Gastroesophageal sphincter (tissue), 4 donors: ENCODE results near the gene PRM1. TPM values are rescaled to one million over a fixed set of nuclear protein-coding genes. Genes with fewer than 3 reads are reported as not detected.
A peak's percentile ranks its signal among the peaks of the same experiment; 100 is the strongest.

ENCODE experiments used
- ATAC-seq: fragments of 150-250 bp; one replicate; pipeline ENCODE4 v1.9.1; 2016; ENCODE audit warnings: mild to moderate bottlenecking, moderate library complexity
- H3K27ac ChIP-seq, 4 donors: fragments of 200-600 bp; sonication (generic) in 3 of 4; 1 replicate in 3 of 4; 2 replicates in 1 of 4; pipeline ENCODE4 v1.5.1; 2016 to 2019
- H3K27me3 ChIP-seq: fragments of 200-600 bp; sonication (generic); one replicate; pipeline ENCODE4 v1.5.1; 2019
- H3K36me3 ChIP-seq, 2 donors: fragments of 200-600 bp; sonication (generic); one replicate each; pipeline ENCODE4 v1.5.1; 2019; ENCODE audit warnings: control low read depth in 1 of 2
- H3K4me1 ChIP-seq, 3 donors: fragments of 200-600 bp; sonication (generic); 1 replicate in 2 of 3; 2 replicates in 1 of 3; pipeline ENCODE4 v1.5.1; 2016 to 2019; ENCODE audit warnings: control low read depth in 2 of 3
- H3K4me3 ChIP-seq, 2 donors: fragments of 200-600 bp; sonication (generic); one replicate each; pipeline ENCODE4 v1.5.1; 2019; ENCODE audit warnings: mild to moderate bottlenecking in 1 of 2, moderate library complexity in 1 of 2
- H3K9me3 ChIP-seq, 3 donors: fragments of 200-600 bp; sonication (generic); one replicate each; pipeline ENCODE4 v1.5.1; 2017 to 2019; ENCODE audit warnings: control low read depth in 2 of 3
- EP300 ChIP-seq: sonication (generic); formaldehyde crosslinking; IDR thresholded peaks from one replicate; pipeline ENCODE4 v1.6.1; 2017; ENCODE audit warnings: antibody characterized with exemption, mild to moderate bottlenecking
- POLR2A ChIP-seq, 2 donors: fragments of 450-650 bp; IDR thresholded peaks; one replicate each; pipeline ENCODE4 v1.6.1; 2017; ENCODE audit warnings: antibody characterized with exemption in 2 of 2, mild to moderate bottlenecking in 2 of 2, moderate library complexity in 1 of 2
- POLR2AphosphoS5 ChIP-seq: sonication (generic); formaldehyde crosslinking; IDR thresholded peaks from one replicate; pipeline ENCODE4 v1.6.1; 2017; ENCODE audit warnings: antibody characterized with exemption
- WGBS, 2 donors: methylation state at CpG; one replicate each; pipeline ENCODE4 v1.1.5; 2018; ENCODE audit warnings: low coverage in 1 of 2; 5-methylcytosine and 5-hydroxymethylcytosine counted together
- total RNA-seq, 4 donors: library from RNA; depleted of rRNA; stranded (reverse); fragments of >200 nt; gene quantifications; one replicate each; pipeline ENCODE4 v1.1.0, GENCODE V29; 2016
- TF ChIP-seq, protein P1 (sequence below), 4 experiments: fragments of 200-600 bp in 2 of 4; fragments of 450-650 bp in 2 of 4; sonication (generic) in 1 of 4; IDR thresholded peaks; one replicate each; pipeline ENCODE4 v1.5.1; 2017 to 2019; ENCODE audit warnings: antibody characterized with exemption in 4 of 4, mild to moderate bottlenecking in 2 of 4, moderate library complexity in 2 of 4

Gene PRM1
- total RNA-seq, 4 donors from 2014 or later = not detected

DNA sequence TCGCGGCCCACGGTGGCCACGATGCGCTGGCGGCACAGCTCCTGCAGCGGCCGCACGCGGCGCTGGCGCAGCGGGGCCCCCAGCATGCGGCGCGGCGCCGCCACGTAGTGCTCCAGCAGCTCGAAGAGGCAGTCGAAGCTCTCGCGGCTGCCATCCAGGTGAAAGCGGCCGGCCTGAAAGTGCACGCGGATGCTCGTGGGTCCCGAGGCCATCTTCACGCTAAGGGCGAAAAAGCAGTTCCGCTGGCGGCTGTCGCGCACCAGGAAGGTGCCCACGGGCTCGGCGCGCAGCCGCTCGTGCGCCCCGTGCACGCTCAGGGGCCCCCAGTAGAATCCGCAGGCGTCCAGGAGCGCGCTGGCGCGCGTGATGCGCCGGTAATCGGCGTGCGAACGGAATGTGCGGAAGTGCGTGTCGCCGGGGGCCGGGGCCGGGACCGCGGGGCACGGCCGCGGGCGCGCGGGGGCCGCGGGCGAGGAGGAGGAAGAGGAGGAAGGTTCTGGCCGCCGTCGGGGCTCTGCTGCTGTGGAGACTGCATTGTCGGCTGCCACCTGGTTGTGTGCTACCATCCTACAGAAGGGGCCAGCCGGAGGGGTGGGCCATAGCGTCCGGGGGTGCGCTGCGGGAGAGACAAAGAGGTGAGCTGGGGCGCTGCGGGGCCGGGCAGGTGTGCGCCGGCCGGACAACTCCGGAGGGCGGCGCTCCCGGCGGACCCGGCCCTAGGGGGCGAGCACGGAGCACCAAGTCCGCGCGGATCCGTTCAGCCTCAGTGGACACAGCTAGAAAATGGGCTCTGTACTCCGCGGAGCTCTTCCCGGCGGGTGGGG is 26.0 kb downstream of the PRM1 start:
- Histone ChIP-seq H3K27me3 (no peaks in the 10 kb centered on the region), H3K4me1 (peaks cover 0 to 64% (median 4%) of the 10 kb centered on the region in 3 donors), H3K27ac (peak overlapping the region in 3 of 4 donors; percentile 87 to 97 (median 95)), H3K9me3 (no peaks in the 10 kb centered on the region), H3K36me3 (no peaks in the 10 kb centered on the region), H3K4me3 (peak overlapping the region; percentile 69 to 80)
- ATAC-seq = no peak
- TF ChIP-seq POLR2A (IDR thresholded peaks at IDR 0.05) (no peak), POLR2AphosphoS5 (no peak), EP300 (no peak)
- TF ChIP-seq, protein P1, sequence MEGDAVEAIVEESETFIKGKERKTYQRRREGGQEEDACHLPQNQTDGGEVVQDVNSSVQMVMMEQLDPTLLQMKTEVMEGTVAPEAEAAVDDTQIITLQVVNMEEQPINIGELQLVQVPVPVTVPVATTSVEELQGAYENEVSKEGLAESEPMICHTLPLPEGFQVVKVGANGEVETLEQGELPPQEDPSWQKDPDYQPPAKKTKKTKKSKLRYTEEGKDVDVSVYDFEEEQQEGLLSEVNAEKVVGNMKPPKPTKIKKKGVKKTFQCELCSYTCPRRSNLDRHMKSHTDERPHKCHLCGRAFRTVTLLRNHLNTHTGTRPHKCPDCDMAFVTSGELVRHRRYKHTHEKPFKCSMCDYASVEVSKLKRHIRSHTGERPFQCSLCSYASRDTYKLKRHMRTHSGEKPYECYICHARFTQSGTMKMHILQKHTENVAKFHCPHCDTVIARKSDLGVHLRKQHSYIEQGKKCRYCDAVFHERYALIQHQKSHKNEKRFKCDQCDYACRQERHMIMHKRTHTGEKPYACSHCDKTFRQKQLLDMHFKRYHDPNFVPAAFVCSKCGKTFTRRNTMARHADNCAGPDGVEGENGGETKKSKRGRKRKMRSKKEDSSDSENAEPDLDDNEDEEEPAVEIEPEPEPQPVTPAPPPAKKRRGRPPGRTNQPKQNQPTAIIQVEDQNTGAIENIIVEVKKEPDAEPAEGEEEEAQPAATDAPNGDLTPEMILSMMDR (IDR thresholded peaks at IDR 0.05) = peak in 3 of 4 experiments; percentile 24 to 40 (median 40)
- 9% methylated on average over 4 of the region's 105 CpGs; no CpG with 5 or more reads in 1 of the 2 donors for WGBS, 2 donors

DNA sequence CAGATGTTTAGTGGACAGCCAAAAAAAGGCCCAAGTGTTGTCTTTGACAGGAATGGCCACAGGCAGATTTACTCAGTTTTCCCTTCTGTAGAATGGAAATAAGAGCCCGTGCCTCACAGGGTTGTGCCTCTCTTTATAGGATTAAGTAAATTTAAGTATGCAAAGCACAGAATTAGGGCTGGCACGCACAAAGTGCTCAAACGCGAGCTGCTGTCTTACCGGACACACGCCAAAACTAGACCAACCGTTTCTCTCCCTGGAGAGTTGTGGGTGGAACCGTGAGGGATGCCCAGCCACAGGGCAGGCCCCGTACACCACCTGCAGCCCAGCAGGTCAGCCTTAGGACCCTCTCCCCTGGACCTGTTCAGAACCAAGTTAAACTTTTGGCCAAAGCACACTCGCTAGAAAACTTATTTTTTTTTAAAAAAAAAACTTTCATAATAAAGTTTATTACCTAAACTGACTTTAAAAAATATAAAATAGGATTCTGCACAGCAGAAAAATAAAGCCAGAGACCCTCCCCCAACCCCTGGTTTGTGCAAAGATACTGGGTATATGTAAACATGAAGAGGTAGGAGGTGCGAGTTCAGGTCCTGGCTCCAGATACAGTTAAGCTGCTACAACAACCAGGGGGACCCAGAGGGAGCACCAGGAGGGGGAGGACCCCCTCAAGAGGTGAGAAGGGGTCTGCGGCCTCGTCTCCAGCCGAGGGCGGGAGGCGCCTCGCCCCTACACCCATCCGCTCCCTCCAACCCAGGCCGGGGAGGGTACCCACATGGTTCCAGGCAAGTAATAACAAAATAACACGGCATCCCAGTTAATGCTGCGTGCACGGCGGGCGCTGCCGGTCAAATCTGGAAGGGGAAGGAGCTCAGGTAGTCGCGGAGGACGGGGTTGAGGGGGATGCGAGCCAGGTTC is 26.9 kb downstream of the PRM1 start:
- Histone ChIP-seq H3K27ac (peak overlapping the region in 3 of 4 donors; percentile 87 to 97 (median 95)), H3K27me3 (no peaks in the 10 kb centered on the region), H3K36me3 (no peaks in the 10 kb centered on the region), H3K4me1 (peaks cover 0 to 61% (median 4%) of the 10 kb centered on the region in 3 donors), H3K9me3 (no peaks in the 10 kb centered on the region), H3K4me3 (peak overlapping the region; percentile 69 to 80)
- TF ChIP-seq POLR2AphosphoS5 = no peak
- no peak for TF ChIP-seq POLR2A (IDR thresholded peaks at IDR 0.05)
- TF ChIP-seq EP300 = no peak
- TF ChIP-seq, protein P1 (IDR thresholded peaks at IDR 0.05) = no peak
- WGBS, 2 donors = 32 to 76% methylated on average over 4 to 11 of the region's 29 CpGs
- ATAC-seq = no peak

DNA sequence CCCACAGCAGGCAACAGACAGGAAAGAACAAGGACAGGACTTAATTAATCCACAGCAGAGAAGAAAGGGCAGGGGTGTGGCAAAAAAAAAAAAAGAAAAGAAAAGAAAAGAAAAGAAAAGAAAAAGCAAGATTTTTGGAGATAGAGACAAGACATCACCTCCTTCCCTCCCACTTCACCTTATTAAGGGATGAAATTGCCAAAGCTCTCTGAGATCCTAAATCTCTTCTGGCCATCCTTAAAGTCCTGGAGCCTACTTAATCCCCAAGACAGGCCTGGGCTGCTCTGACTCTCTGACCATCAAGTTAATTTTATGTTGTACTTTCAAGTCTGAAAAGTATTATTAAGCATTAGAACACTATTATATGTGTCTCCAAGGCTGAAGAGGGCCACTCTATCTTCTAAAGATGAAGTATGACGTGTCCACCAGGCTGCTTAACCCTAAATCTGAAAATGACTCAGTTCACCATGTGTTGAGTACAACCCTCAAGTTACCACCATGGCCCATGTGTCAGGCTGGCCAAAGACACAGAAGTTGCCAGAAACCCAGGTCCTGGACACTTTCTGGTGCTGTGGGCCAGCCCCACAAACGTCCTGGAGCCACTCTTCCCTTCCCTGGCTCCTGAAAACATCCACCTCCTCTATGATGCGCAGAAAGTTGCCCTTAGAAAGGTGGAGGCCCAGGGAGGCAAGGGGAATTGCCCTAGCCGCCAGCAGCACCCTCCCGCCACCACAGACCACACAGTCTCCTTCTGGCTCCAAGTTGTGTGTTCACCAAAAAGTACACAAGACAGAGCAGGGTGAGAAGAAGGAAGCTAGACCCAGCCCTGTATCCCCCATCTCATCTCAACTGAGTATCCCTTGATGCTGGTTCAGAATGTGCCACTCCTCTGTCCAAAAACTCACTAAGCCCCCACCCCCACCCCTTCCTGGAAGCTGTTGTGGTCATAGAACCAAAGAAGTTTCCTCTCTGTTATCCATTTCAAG is 27.8 kb downstream of the PRM1 start:
- TF ChIP-seq, protein P1 (IDR thresholded peaks at IDR 0.05) = no peak
- TF ChIP-seq POLR2AphosphoS5 (no peak), POLR2A (IDR thresholded peaks at IDR 0.05) (no peak), EP300 (no peak)
- no peak for ATAC-seq
- H3K9me3 ChIP-seq = no peaks in the 10 kb centered on the region
- 88 to 100% methylated on average over 1 of the region's 5 CpGs for WGBS, 2 donors
- H3K4me1 ChIP-seq = peaks cover 0 to 51% (median 4%) of the 10 kb centered on the region in 3 donors
- peak overlapping the region in 2 of 4 donors; percentile 27 to 33 for H3K27ac ChIP-seq
- H3K36me3 ChIP-seq = no peaks in the 10 kb centered on the region
- no peaks in the 10 kb centered on the region for H3K27me3 ChIP-seq
- H3K4me3 ChIP-seq = peak overlapping the region in 1 of 2 donors; percentile 80

DNA sequence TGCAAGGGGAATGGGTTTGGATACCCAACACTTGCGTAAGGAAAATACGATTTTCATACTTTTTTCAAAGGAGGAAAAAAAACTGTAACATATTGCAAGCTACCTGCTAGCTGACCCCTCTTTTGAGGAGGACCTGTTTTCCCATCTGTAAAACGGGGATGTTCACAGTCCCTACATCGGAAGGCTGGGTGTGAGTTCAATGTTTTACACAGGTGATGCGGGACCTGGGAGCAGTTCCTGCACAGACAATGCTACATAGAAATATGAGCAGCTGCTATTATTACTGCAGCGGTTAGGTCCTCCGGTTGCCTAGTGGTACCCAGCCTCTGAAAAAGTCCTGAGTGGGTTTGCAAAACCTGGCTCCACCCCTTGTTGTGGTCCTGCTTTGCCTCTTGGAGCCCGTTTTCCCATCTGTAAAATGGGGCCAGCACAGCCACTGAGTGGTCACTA is 28.6 kb downstream of the PRM1 start:
- no peak for ATAC-seq

More for the DNA sequence above, 28.6 kb downstream of the PRM1 start:
- Histone ChIP-seq H3K36me3 (no peaks in the 10 kb centered on the region), H3K9me3 (no peaks in the 10 kb centered on the region), H3K27me3 (no peaks in the 10 kb centered on the region), H3K4me1 (peaks cover 0 to 46% (median 4%) of the 10 kb centered on the region in 3 donors), H3K27ac (no peak overlapping the region), H3K4me3 (peak overlapping the region in 1 of 2 donors; percentile 2)
- TF ChIP-seq POLR2AphosphoS5 (no peak), POLR2A (IDR thresholded peaks at IDR 0.05) (no peak), EP300 (no peak)
- TF ChIP-seq, protein P1 (IDR thresholded peaks at IDR 0.05) = no peak
- WGBS, 2 donors = 87 to 93% methylated on average over 2 to 6 of the region's 8 CpGs
